Stimulated activated CD4-positive, alpha-beta T cell treated with anti-CD3 and anti-CD28 coated beads, TNF-alpha, amount 100 ng/mL, for 4 hours (primary cell): Measurements from ENCODE around the gene CFI.

Experiments
- DNase-seq, 3 experiments: peaks; one replicate each; pipeline ENCODE4 v3.0.0-alpha.2; 2020; ENCODE audit warnings: low read depth in 3 of 3

Gene CFI

DNA sequence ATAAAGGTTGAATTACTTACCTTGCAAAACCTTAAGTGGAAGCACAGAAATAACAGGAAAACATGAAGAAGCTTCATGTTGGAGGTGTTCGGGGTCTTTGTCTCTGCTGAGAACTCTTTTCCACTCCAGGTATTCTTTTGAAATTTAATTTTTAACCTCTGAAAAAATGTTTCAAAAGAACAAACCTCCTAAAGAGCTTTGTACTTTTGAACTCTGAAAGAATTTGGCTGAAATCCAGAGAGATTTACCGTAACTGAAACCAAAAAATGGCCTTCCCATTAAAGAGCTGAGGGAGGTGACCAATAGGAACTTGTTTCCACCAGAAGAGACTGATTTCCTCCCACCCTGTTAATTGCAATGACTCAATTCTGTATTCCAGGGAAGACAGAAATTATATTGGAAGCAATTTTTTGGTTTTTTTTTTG lies at the start of gene CFI:
CFI (minus strand) TSS at position 105 of the 425 bp plus-strand sequence; CDS start at position 77, 28 bp downstream.
- no peak for DNase-seq

DNA sequence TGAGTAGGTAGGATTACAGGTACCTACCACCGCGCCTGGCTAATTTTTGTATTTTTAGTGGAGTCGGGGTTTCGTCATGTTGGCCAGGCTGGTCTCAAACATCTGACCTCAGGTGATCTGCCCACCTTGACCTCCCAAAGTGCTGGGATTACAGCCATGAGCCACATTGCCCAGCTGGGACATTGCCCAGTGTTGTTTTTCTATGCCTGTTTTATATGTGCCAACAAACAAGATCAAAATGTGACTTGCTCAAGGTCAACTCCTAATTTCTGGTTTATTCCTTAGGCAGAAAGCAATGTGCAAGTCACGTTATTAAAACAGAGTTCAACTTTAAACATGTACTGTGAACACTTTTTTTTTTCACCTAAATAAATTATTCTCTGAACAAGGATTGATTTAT lies 48.8 kb upstream of the CFI start:
- DNase-seq = no peak

DNA sequence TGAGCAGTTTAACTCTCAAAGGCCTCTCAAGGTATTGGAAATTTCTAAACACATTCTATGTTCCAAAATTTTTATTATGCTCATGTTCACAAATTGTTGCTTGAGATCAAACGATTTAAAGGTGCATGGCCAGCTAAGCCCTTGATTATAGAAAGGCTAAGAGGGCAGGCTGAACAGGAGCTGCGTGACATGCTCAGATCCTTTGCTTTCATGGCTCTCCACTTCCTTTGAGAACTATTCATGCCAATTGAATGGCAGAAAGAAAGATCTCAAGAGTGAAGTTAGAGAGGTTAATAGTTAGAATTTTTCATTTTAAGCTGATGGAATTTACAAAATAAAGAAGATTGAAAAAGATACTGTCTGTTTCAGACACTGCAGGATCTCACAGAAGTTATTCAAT lies 46.7 kb upstream of the CFI start:
- no peak for DNase-seq

DNA sequence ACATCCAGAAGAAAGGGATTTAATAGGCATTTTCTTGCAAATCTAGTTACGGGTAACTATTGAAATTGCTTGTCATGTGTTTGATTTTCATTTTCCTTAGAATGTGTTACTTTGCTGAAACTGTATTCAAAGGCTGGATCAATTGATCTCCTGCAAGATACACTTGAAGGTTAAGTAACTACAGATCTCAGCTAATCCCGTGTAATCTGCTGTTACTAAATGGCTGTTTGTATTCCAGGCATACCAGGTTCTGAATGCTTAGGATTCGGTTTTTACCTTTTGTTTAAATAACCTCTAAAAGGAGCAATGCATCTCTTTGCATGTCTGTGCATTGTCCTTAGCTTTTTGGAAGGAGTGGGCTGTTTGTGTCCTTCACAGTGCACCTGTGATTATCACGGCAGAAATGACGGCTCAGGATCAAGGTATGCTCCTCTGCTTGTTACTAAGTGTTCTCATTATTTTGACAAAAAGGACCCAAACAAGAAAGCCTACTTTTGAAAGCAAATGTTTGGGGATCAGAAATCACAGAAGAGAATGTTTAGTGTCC lies 46.2 kb upstream of the CFI start, which contains the start of gene LRIT3:
LRIT3 (plus strand) TSS at position 212 of the 547 bp plus-strand sequence; CDS start at position 307, 95 bp downstream.
- no peak for DNase-seq

DNA sequence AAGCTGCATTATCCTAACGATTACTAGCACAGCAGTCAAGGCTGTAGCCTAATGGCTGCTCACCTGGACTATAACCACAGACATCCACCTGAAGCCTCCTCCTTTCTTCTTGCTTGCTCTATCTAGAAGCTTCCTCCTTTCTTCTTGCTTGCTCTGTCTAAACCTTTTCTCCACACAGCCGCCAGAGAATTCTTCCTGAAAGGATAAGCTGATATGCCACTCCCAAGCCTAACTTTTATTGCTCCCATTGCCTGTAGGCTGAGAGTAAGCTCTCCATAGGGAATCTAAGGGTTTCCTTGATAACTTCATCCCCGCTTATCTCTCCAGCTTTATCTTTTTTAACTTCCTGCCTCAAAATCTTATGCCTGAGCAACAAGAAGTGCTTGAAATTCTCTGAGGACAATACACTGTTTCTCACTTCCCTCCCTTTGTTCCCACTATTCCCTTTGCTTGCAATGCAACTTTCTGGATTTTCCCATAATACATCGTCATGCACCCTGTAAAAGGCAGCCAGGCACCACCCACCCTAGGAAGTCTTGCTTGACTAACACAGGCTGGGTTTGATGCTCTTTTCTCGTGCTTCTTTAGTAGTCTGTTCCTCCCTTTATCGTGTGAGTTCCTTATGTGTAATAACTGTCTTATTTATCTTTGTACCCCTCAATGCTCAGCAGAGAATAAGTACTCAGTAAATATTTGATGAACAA lies 44.7 kb upstream of the CFI start:
- no peak for DNase-seq

DNA sequence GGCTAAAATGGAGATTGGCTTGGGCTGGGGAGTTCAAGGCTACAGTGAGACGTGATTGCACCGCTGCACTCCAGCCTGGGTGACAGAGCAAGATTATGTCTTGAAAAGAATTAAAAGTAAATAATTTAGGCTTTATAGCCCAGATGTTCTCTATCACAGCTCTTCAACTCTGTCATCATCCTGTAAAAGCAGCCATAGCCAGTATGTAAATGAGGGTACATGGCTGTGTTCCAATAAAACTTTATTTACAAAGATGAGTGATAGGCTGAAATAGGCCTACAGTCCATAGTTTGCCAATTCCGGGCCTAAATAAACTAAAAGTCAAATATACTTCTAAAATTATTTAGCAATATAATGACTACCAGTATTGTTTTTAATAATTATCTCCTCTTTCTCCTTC lies 35.2 kb upstream of the CFI start:
- no peak for DNase-seq

DNA sequence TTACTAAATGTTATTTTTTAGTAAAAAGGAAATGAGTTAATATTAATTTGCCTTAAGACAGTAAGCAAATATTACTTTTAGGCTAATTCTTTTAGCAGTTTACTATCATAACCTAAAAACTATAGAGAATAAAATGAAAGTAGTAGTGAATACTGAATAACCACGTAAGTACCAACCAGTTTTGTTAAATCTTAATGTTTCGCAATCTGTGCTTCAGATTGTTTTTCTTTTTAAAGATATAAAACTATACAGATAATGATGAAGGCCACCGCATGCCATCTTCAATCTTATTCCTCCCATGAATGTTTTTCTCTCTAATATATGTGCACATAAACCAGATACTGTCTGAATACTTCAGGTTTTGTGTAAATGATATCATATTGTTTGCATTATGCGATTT lies 32.0 kb upstream of the CFI start:
- DNase-seq = no peak

DNA sequence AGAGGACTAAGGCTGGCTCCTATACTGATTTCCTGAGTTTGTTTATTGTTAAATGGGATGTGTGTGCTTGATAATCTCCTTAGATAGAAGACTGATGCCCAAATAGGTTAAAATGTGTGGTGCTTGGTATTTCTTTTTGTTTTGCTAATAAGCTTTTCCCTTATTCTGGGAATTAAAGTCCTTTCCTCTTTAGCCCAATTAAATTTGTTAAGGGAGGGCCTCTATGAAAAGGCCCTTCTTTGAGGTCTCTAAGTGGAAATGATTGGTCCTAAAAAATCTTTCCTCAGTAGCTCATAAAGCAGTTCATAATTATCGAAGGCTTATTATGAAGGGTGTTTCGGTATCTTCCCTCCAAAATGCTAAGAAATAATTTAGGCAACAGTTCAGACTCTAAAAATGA lies 25.9 kb upstream of the CFI start, which contains the start of gene RRH:
RRH (plus strand) TSS at position 301 of the 400 bp plus-strand sequence; CDS start at position 357, 56 bp downstream.
- DNase-seq = no peak

DNA sequence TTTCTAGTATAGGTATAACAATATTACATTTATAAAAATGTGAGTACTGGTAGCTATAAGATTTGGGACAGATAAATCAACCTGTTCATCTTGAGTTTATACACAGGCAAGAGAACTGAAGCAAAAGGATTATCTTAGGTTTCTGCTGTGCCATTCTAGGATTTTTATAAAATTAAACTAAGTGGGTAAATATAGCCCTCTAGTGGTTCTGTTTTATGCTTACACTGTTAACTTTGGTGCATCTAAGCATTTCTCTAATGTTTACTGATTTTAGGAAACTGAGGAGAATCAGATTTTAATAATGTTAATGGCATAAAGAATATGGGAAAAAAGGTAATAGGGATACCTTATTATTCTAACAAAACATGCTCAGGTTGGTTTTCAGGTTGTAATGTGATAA lies 24.9 kb upstream of the CFI start:
- DNase-seq = no peak

DNA sequence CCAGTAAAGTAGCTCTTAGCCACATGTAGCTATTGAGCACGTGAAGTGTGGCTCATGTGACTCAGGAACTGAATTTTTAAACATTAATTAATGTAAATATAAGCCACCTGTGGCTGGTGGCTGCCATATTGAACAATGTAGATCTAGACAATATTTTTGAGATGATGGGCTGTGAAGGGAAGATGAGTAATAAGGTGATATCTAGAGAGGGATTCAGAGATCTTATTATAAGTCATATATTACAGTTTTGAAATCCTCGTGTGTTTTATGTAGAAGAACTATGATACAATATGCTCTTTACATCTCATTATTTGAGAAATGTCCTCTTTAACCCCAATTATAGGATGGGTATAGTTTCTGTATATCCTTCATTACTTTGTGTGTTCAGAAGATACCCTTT lies 19.4 kb upstream of the CFI start:
- DNase-seq = no peak

DNA sequence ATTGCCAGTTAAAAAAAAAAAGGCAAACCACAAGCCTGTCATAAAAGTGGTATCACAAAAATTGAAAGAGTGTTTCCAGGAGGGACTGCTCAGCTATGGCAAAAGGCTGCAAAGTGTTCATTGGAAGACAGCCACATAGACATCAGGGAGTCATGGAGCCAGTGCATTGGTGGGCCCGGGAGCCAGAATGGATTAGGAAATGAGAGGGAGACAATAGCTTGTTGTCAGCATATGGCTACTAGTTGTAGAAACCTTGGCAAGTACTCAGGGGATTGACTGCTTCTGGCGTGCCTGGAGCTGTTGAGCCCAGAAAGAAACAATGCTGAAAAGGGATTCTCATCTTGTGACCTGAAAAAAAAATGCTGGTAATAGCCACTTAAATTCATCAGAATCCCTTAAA lies 18.8 kb upstream of the CFI start:
- DNase-seq = no peak

DNA sequence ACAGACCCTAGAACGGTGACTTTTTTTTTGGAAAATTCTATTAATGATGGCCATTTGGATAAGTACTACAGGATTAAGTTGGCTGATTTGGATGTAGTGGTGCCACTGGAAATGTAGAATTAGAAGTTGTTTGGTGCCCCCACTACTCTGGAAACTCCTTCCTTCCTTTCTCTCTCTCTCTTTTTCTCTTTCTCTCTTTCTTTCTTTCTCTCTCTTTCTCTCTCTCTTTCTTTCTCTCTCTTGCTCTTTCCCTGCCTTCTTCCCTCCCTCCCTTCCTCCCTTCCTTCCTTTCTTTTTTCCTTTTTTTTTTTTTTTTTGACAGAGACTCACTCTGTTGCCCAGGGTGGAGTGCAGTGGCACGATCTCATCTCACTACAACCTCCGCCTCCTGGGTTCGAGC lies 16.5 kb upstream of the CFI start:
- DNase-seq = no peak

DNA sequence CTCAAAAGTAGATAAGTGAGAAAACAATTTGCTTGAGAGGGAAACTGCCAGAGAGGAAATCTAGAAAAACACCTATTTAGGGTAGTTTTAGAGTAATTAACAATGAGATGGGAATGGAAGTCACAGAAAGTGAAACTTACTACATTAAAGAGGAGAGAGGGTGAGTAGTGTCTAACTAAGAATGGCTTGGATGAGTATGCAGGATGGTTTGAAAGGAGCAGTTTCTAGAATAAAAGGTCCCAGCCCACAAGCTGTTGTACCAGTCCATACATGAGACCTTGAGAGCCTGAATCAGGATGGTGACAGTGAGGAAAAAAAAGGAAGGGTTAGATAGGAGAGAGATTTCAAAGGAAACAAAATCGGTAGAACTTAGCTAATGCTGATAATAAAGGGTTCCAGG lies 15.1 kb upstream of the CFI start:
- no peak for DNase-seq

DNA sequence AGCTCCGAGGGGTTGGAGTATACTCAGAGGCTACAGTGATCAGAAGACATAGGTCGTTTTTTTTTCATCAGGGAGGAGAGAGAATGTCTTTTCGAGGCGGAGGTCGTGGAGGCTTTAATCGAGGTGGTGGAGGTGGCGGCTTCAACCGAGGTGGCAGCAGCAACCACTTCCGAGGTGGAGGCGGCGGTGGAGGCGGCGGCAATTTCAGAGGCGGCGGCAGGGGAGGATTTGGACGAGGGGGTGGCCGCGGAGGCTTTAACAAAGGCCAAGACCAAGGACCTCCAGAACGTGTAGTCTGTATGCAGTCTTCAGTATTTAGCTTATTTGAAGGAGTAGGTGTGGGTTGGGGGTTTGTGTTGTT lies 14.3 kb upstream of the CFI start:
- DNase-seq = peak; percentile 32 to 39 (median 33)

DNA sequence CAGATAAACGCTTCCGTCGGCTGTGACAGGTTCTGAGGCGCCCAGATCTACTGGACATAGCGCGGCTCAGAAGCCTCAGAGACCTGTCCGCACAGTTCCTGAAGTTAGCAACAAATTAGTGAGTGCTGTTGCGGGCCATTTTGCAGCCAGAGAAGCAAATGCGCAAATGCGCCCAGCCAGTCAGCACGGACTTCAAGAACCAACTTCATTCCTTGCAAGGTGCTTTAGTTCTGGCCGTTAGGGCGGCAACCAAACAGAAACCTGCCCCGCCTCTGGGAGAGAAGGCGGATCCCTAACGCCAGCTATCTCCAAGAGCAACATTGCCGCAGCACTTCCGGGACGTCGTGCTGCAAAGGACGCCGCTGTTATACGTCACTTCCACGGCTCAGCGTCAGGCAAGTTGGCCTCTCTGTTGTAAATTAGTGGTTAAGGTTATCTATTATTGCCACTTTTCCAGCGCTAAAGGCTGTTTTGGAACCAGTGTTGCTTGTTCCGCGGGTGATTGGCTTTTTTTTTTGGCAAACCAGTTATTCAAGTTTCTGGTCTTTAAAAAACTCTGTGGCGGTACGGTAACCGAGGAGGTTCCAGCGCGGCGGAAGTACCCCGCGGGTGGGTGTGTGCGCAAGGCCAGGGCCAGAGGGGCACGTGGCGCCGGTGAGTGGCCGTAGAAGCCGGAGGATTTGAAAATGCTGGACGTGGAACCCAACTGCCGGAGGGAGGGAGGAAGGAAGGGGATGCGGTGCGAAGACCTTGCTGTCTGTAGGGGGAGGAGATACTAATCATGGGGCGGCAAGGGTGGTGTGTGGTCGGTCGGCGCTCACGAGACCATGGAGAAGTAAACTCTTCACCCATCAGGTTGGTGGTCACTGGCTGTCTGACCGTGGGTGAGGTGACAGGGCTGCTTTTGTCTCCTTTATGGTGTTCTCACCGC lies 13.6 kb upstream of the CFI start, which contains the start of gene GAR1:
GAR1 (plus strand) TSS at position 612 of the 931 bp plus-strand sequence. CDS start 403 bp downstream, outside the sequence.
- peak; percentile 62 to 77 (median 73) for DNase-seq

DNA sequence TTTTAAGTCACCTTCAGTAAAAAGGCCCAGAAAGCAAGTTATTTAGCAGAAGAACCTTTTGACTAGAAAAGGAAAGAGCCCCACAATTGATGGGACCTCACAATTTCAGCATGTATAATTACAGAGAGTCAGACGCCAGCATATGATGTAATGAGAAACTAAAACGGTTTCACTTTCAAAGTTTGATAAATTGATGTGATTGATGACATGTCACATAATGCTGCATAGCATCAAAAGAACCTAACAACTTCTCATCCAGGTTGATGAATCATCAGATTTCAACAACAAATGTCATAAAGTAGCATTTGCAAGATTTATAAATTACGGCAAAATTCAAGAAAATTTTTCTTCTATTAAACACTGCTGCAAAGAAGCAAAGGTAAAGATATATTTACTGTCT lies 9.9 kb upstream of the CFI start:
- DNase-seq = no peak

DNA sequence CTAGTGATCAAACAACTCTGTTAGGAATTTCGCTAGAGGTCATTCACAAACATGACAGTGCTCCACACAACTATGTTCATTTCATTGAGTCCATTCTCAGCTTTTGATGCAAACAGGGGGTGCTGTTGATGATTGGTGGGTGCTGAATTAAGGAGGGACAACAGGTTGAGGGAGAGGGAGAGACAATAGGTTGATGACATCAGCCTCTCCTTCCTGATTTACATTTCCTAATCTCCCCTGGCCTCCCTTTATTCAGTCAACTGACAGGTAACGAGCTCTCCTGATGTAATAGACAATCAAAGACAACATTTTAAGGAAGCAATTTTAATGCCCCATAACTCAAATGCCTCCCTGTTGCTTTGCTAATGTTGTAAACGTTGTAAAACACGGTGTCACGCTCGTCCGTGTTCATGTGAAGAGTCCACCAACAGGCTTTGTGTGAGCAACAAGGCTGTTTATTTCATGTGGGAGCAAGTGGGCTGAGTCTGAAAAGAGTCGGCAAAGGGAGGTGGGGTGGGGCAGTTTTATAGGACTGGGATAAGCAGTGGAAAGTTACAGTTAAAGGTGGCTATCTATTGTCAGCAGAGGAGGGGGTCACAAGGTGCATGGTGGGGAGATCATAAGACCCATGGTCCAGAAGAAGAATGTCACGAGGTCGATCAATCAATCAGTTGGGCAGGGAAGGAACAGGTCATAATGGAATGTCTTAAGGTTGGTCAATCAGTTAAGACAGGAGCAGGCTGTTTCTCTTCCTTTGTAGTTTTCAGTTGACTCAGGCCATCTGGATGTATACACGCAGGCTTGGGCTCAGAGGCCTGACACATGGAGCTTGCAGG lies 9.0 kb upstream of the CFI start:
- no peak for DNase-seq

DNA sequence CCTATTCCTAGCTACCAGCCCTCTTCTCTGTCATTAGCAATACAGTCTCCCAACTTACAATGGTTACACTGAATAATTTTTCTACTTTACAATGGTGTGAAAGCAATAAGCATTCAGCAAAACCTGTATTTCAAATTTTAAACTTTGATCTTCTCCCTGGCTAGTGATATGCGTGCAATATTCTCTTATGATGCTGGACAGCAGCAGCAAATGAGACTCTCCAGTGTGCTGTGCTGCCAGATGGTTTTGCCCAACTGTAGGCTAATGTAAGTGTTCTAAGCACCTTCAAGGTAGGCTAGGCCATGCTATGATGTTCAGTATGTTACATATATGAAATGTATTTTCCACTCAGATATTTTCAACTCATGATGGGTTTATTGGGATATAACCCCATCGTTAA lies 7.9 kb upstream of the CFI start:
- no peak for DNase-seq

DNA sequence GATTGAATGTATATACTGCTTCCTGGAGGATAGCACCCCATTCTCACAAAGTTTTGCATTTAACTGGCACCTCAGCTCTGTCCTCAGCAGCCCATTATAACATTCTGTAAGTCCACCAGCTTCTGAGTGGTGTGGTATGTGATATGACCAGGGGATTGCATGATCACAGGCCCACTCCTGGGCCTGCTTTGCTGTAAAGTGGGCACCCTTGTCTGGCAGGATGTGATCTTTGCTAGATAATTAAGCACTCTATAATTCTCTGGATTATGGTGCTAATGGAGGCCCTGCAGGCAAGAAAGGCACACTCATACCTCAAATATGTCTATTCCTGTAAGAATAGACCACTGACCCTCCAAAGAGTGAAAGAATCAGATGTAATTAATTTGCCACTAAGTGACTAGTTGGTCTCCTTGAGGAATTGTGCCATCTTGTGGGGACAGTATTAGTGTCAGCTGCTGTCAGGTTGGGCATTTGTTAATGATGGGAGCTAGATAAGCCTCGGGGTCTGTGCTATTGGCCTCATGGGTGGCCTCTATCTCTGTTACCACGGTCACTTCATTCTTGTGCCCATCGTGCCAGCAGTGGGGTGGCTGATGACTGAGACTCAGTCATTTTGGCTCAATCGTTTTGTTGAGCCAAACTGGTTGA lies 2.2 kb upstream of the CFI start:
- no peak for DNase-seq

DNA sequence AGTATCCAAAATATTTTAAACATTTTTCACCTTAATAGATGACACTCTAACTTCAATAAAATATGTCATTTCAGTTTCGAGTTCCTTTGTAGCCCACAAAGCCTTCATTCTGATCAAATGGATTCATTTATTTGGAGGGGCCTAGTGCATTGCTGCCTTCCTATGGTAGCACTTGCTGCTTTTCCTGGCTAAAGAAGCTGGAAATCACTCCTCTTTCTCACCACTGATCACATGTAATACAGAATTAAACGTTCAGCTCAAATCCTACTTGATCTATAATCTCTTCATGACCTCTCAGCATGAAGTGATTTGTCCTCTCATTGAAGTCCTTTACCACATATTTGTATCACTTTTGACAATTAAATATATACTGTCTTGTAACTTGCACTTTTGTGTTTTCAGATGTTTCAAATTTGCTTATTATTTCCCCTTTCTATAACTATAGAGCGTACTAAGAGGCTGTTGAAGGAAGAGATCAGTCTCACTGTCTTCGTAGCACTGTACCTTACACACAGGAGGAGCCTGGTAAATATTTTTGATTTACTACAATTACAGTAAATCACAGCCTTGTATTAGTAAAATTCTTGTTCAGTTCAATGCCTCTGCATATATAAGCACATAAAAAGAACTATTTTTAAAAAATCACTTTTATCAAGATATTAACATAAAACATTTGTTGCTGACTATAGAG lies 555 bp downstream of the CFI start:
- DNase-seq = no peak
